ENCODE data around the gene PAX3.

Gene PAX3

GRCh38 chr2:222264791-222265320 lies 33.9 kb downstream of the PAX3 start:
- DNase-seq = no peak

GRCh38 chr2:222261504-222261903 lies 37.3 kb downstream of the PAX3 start:
- no peak for DNase-seq

- no peak for DNase-seq
Measured at GRCh38 chr2:222257645-222258044, 41.2 kb downstream of the PAX3 start.

- no peak for DNase-seq
Measured at GRCh38 chr2:222256250-222256649, 42.5 kb downstream of the PAX3 start.

- no peak for DNase-seq
Measured at GRCh38 chr2:222255090-222255489, 43.7 kb downstream of the PAX3 start.

- no peak for DNase-seq
Measured at GRCh38 chr2:222250313-222250712, 48.5 kb downstream of the PAX3 start.

GRCh38 chr2:222249444-222249843 lies 49.4 kb downstream of the PAX3 start:
- no peak for DNase-seq

GRCh38 chr2:222248818-222249217 lies 50.0 kb downstream of the PAX3 start:
- no peak for DNase-seq

- no peak for DNase-seq
Measured at GRCh38 chr2:222248256-222248655, 50.5 kb downstream of the PAX3 start.

- DNase-seq = no peak
Measured at GRCh38 chr2:222242532-222242931, 56.3 kb downstream of the PAX3 start.

- no peak for DNase-seq
Measured at GRCh38 chr2:222241128-222241870, 57.5 kb downstream of the PAX3 start.

- DNase-seq = no peak
Measured at GRCh38 chr2:222240676-222241049, 58.1 kb downstream of the PAX3 start.

- DNase-seq = no peak
Measured at GRCh38 chr2:222239945-222240675, 58.7 kb downstream of the PAX3 start.

- no peak for DNase-seq
Measured at GRCh38 chr2:222239091-222239490, 59.7 kb downstream of the PAX3 start.

GRCh38 chr2:222238072-222238471 lies 60.7 kb downstream of the PAX3 start:
- no peak for DNase-seq

- DNase-seq = no peak
Measured at GRCh38 chr2:222232839-222233238, 66.0 kb downstream of the PAX3 start.

GRCh38 chr2:222232372-222232771 lies 66.4 kb downstream of the PAX3 start:
- no peak for DNase-seq

- no peak for DNase-seq
Measured at GRCh38 chr2:222228054-222228453, 70.7 kb downstream of the PAX3 start.

- no peak for DNase-seq
Measured at GRCh38 chr2:222218786-222219185, 80.0 kb downstream of the PAX3 start.

GRCh38 chr2:222217712-222218111 lies 81.1 kb downstream of the PAX3 start:
- no peak for DNase-seq

- DNase-seq = no peak
Measured at GRCh38 chr2:222214885-222215284, 83.9 kb downstream of the PAX3 start.

GRCh38 chr2:222213049-222213448 lies 85.7 kb downstream of the PAX3 start:
- no peak for DNase-seq

GRCh38 chr2:222212571-222212970 lies 86.2 kb downstream of the PAX3 start:
- no peak for DNase-seq

GRCh38 chr2:222208010-222208690 lies 90.6 kb downstream of the PAX3 start:
- no peak for DNase-seq

Measured in activated CD4-positive, alpha-beta T cell treated with anti-CD3 and anti-CD28 coated beads for 48 hours (primary cell).